ENCODE measurements around the gene SLC16A1.
"Not testable (repeated sequence)": the region's sequence is repeated elsewhere in the genome, so short reads cannot be mapped to it uniquely, and the experiment has no call there.

The SLC16A1 gene, protein sequence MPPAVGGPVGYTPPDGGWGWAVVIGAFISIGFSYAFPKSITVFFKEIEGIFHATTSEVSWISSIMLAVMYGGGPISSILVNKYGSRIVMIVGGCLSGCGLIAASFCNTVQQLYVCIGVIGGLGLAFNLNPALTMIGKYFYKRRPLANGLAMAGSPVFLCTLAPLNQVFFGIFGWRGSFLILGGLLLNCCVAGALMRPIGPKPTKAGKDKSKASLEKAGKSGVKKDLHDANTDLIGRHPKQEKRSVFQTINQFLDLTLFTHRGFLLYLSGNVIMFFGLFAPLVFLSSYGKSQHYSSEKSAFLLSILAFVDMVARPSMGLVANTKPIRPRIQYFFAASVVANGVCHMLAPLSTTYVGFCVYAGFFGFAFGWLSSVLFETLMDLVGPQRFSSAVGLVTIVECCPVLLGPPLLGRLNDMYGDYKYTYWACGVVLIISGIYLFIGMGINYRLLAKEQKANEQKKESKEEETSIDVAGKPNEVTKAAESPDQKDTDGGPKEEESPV

DNA sequence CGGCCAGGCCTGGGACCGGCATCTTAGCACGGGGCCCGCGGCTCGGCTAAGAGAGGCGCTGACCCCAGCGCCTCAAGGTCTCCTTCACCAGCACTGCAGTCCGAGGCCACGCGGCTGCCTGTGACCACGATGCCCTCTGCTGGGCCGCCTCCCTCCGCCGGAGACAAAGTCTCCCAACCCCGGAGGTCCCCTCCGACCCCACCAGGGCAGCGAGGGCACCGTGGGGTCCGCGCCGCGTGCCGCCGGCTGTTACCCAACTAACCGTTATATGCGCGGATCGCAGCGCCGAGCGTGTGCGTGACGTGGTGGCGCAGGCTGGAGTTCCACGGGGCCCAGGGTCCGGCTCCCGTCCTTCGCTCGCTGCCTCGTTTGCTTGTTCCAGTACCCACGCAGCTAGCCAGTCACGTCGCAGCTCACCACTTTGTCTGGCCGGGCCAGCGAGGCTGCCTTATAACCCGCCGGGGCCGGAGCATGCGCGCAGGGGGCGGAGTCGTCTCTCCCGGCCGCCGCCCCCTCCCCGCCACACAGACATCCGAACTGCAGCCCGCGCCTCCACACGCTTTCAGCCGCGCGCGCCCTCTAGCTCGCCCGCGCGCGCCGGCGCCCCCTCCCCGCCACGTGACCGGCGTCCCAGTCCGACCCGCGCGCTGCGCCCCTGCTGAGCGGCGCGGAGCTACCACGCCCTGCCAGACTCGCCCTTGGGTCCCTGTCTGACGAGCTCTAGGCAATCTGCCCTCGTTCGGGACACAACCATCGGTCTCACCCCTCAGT, at the start of gene SLC16A1:
Gene SLC16A1, minus strand, starts transcription at position 424 of the 771 bp plus-strand sequence. CDS start 26,888 bp downstream, outside the sequence.
- DNase-seq: peak; percentile 94

DNA sequence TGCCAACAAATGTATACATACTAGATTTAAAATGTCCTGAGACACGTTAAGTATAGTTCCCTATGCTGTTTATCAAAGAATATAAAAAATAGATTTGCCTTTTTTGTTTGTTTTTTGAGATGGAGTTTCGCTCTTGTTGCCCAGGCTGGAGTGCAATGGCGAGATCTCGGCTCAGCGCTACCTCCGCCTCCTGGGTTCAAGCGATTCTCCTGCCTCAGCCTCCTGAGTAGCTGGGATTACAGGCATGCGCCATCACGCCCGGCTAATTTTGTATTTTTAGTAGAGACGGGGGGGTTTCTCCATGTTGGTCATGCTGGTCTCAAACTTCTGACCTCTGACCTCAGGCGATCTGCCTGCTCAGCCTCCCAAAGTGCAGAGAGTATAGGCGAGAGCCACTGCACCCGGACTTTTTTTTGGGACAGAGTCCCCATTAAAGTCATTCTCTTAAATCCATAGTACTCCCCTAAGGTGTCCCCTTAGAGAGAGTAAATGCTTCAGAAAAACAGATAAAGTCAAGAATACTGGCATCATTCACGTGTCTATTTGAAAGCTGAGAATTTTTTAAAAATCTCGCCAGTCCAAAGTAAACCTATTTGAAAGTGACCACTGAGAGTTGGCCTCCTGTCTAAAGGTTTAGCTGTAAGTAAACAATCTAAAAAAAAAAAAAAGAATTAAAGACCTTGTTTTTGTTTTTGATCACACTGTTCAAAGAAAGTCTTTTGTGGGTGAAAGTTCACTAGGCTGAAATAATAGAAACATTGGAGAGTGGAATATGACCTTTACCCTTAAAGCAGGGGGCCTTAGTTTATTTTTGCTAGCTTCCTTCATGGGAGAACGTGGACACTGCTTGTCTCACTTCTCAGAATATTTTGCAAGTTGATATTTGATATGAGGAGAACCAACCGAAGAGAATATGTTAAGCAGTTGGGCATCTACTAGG, 48.0 kb upstream of the SLC16A1 start:
- DNase-seq: no peak

DNA sequence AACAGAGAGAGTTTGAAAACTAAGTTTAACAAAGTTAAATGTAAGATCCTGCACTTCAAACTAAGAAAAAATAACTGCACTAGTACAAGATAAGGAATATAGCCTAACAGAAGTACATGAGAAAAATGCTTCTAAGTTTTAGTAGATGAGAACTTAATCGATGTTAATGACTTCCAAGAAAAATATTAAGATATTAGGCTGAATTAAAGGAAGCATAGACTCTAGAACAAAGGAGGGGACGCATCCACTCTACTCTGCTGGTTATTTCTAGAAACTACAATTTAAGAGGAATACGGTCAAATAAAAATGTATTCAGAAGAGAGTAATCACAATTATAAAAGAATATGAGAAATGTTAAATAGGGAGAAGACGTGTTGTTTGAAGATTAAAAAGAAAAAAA, 46.3 kb upstream of the SLC16A1 start:
- DNase-seq: no peak

DNA sequence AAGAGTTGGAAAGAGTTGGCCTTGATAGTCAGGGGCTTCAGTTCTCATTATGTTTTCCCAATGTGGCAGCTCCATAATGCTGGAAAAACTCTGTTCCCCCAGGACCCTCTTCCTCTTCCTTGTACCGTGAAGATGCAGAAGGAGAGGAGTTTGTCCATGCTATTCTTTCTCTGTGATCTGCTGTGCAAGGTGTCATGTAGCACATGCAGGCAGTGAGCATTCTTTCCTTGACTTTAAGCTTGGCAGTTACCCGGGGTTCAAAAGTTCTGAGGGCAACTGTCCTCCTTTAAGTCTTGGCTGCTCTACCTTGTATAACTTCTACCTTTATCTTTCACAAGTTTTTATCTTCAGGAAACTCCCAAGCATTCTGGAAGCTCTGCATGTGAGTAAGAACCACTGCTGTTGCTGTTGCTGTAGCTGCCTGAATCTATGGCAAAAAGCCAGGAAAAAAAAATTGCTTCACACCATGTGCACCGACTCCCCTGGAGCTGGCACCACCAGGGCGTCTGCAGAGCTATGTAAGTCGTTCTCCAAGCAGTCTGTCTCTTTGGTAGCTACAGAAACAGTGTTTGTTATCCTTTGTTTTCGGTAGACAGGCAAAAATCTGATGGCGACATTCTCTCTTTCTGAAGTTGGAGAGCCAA, 42.7 kb upstream of the SLC16A1 start:
- DNase-seq: peak; percentile 31

DNA sequence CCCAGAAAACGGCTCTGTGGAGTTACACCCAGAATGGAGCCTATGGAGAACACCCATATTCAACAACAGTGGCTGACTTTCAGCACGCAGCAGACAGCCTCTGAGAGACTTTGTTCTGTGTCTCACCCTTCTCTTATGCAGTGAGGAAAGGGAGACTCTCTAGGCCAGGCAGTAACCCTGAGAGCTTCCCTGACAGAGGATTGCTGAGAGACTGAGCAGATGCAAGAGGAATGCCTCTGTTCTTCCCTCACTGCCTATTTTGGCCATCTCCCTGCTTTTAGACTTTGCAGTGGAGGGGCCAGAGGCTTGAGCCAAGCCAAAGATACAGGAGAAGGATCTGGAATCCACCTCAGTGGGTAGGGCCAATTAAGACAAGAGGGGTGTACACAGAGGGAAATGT, 41.8 kb upstream of the SLC16A1 start:
- DNase-seq: no peak

DNA sequence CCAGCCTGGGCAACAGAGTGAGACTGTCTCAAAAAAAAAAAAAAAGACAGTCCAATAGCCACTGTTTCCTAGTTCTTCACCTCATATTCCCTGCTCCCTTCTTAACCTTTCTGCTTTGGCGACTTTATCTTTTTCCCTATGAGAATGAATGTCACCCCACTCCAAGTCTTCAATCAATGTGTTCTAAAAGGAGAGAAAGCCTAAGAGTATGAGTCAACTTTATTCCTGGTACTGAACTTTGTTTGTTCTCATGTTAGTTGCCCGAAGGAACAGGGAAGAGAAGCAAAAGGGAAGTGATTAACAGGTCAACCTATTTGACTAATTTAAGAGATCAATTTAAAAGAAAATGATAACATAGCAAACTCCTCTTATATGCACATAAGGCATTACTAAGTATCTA, 39.9 kb upstream of the SLC16A1 start:
- DNase-seq: no peak

DNA sequence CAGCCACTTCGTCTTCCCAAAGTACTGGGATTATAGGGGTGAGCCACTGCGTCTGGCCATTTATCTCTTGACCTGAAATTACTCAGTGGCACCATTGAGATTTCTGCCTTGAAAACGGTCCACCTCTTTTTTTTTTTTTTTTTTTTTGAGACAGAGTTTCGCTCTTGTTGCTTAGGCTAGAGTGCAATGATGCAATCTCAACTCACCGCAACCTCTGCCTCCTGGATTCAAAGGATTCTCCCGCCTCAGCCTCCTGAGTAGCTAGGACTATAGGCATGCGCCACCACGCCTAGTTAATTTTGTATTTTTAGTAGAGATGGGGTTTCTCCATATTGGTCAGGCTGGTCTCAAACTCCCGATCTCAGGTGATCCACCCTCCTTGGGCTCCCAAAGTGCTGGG, 39.0 kb upstream of the SLC16A1 start:
- not testable (repeated sequence) for DNase-seq

DNA sequence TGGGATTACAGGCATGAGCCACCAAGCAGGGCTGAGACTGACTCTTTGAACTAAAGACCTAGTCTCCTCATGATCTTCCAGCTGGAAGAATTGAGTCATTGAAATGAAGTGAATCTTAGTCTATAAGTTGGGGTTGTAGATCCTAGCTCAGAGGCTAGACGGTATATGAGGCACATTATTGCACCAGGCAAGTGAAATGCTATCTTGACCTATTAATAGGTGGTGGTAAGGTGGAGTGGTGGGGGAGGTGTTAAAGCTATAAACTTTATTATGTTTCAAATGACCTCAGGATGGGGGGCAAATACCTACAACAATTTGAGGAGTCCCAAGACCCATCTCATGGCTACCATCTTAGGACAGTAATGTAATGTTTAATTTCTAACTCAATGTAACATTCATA, 36.8 kb upstream of the SLC16A1 start:
- no peak for DNase-seq

DNA sequence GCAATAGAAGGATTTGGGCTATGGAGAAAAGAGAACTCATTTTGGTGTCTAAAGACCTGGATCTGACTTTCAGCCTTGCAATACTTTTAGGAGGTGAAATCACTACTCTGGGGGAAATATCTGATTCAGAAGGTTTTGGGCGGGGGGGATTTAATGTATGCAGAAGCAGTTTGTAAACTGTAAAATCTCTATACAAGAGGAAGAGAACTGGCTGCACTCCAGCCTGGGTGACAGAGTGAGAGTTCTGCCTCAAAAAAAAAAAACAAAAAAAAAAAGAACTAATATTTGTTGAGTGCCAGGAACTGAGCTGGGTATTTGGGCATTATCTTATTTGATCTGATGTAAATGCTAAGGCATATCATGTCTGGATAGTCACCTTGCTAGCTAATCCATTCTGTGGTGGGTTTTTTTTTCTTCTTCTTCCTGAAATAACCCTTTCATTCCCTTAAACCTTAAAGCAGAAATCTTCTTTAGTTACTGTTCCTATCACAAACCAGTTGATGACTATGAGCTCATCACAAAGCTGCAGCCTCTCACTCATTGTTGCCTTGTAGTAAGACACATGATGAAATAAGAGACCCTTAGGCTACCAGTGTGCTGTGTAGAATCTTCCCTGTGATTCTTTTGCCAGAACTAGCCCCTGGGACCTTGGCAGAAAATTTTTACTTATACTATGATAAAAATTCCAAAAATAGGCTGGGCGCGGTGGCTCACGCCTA, 35.6 kb upstream of the SLC16A1 start:
- no peak for DNase-seq

DNA sequence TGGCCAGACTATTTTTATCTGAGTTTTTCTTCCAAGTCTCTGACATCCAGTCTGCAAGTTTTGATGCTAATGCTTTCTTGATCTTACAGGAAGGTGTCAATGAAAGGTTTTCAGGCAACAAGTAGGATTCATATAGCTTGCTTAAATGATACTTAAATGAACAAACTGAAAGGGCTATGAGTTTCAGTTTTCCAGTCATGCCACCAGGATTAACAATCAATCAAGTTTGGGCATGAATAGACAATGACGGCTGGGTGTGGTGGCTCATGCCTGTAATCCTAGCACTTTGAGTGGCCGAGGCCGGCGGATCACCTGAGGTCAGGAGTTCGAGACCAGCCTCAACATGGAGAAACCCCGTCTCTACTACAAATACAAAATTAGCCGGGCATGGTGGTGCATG, 34.3 kb upstream of the SLC16A1 start:
- DNase-seq: no peak

DNA sequence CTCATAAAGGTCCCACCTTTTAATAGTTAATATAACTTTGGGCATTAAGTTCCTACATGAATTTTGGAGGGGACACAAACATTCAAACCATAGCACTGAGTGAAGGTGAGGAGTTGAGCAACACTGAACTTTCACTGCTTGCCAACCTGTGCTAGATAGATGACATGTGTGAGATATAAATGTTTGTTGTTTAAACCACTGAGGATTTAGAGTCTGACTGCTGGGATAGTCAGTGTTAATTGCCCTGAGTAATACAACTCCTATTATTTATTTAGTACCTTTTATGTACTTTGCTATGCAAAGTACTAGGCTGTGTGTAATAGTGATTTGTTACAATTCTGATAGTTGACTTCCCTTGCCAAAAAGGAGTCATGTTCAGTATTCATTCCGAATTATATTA, 32.4 kb upstream of the SLC16A1 start:
- DNase-seq: no peak

DNA sequence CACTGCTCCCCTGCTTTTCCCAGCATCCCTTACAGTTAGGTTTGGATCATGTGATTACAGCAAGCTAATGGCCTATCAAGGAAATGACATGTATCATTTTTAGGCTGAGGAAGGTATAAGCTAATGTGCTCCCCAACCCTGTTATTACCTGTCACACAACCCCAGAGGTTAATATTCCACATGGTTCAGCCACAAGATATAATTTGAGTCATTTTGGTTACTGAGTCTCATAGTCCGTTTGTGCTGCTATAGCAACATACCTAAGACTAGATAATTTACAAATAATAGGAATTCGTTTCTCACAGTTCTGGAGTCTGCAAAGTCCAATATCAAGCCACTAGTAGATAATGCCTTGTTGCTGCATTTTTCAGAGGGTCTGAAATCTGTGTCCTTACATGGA, 29.1 kb upstream of the SLC16A1 start:
- no peak for DNase-seq

DNA sequence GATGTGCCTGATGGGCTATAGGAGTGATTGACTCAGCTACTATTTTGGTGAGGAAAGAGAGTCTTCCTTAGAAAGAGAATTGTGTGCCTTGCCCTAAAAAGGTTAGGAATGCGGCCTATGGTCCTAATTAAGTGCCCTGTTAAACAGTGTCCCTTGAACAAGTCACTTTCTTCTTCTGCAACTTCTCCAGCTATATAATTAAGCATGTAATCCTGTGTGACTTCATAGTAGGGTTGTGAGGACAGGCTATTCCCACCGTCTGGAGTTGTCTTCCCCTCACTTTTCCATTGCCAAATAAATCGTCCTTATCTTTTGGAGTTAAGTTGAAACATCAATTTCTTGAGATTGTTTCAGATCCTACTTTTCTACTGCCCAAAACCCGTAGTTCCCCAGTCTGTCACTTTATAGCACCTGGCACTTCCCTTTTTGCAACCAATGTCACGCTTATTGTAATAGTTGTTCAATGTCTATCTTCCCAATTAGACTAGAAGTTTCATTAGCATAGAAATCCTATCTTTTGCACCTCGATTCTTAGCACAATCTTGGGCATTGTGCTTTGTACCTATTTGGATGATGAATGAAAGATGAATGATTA, 27.6 kb upstream of the SLC16A1 start:
- no peak for DNase-seq

DNA sequence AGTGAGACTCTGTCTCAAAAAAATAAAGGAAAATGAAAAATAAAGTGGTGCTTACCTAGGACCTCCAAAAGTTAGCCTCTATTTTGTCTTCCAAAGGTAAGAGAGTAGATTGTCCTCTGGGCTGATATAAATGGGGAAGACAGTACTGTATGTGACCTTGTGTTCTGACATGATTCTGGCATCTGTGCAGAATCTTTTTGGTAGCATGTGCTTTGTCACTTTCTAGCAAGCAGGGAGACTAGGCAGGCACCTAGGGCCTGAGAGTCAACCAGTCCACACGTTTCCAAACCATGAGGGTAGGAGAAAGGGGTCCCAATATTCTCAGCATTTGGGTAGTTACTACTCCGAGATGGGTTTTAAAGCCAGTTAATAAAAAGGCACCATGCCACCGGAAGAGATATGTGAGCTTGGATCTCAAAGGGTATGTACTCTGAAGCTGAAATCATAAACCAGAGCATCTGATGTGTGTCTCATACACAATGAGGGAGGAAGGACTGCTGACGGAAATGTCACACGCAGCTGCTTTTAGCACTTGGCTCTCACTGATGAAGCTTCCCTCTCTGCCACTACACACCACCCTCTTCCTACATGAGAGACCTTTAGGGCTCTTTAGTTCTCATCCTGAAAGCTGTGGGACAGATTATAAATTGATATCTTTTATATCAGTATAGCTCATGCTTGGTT, 27.0 kb upstream of the SLC16A1 start:
- DNase-seq: no peak

DNA sequence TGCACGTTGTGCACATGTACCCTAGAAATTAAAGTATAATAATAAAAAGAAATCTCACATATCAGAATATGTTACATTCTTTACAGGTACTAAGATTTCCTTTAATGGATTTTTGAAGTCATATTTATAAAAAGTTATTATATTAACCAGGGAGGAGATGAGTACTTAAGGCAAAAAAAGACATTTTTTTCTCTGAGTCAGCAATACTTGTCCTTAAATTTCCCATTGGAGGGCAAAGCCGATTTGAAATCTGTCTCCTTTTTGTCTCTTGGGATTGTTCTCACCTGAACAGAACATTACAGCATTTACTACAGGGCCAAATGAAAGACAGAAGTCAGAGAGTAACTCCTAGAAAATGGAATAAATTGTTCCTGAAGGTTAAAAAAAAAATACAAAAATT, 26.3 kb upstream of the SLC16A1 start:
- DNase-seq: no peak

DNA sequence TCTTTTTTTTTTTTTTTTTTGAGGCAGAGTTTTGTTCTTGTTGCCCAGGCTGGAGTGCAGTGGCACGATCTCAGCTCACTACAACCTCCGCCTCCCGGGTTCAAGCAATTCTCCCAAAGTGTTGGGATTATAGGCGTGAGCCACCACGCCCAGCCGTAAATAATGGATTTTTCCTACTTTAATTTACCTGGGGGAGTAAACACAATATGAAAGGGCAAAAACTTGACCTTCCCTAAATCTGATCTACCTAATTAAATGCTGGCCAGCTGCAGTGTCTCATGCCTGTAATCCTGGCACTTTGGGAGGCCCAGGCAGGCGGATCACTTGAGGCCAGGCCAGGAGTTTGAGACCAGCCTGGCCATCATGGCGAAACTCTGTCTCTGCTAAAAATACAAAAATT, 25.8 kb upstream of the SLC16A1 start:
- not testable (repeated sequence) for DNase-seq

DNA sequence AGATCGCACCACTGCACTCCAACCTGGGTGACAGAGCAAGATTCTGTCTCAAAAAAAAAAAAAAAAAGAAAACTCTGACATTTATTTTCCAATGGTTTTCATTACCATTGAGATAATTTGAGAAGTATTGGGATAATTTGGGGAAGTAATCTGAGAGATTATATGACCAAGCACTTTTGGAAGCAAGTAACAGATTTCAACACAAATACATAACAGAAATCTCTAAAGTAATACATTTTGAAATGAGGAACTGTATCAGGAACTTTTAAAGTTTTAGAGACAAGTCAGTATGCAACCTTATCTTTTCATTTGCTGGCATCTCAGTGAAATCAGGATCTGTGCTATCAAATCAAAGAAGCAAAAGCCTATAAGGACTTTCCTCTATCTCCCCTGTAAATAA, 25.4 kb upstream of the SLC16A1 start:
- DNase-seq: no peak

DNA sequence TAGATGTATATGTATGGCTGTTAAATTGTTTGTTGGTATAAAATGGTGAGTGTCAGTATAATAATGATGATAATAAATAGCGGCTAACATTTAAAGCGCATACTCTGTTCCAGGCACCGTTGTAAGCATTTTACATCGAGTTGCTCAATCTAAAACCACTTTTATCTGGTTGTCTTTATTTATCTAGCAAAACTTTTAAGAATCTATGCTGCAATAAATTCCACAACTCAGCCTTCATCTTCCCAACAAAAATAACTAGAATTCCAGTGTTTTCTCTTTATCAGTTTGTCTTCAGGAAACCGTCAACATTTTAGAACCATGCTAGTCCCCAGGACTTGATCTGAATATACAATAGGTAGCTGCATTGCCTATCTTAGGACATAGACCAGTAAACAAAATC, 19.3 kb upstream of the SLC16A1 start:
- no peak for DNase-seq

DNA sequence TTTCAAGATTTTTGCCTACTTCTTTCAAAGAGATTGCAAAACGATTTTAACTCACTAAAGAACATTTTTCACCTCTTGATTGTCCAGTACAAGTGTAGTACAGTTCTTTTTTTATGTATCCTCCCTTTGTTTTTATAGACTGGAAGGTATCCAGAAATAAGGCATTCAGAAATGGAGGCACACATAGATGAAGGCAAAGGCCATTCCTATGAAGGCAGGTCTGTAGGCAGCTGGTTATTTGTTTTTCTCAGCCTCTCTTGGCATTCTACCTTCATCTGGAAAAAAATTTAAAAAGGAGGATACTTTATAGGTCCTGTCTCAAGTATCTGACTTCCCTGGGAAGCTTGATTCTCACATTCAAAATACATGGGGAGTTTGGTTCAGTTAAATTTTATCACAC, 18.6 kb upstream of the SLC16A1 start:
- DNase-seq: no peak

DNA sequence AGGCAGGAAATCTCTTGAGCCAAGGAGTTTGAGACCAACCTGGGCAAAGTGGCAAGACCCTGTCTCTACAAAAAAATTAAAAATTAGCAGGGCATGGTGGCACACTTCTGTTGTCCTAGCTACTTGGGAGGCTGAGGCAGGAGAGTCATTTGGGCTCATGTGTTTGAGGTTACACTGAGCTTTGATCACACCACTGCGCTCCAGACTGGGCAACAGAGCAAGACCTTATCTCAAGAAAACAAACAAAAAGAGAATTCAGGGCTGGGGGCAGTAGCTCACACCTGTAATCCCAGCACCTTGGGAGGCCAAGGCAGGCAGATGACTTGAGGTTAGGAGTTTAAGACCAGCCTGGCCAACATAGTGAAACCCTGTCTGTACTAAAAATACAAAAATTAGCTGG, 17.8 kb upstream of the SLC16A1 start:
- DNase-seq: no peak

DNA sequence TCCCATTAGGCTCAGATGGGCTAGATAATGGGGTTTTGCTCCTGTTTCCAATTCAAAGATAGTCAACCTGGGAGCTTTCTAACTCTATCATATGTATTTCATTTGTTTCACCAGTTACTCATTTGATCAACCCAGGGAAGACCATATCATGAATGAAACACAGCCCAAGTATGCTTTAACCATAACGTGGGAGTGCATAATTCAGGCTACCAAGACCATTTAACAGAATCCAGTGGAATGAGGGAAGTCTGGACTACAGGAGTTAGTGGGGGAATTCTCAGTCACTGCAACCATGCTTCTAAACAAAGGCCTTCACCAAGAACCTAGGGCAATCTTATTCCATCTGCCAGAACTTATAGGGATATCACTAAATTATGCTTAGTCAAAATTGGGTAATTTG, 15.0 kb upstream of the SLC16A1 start:
- no peak for DNase-seq

All from HCEC 1CT (cell line).